GM03348 (cell line): Measurements from ENCODE around the gene RAD50.
A peak's percentile ranks its signal among the peaks of the same experiment; 100 is the strongest.
"Not testable (repeated sequence)": the region's sequence is repeated elsewhere in the genome, so short reads cannot be mapped to it uniquely, and the experiment has no call there.

Experiments used
- DNase-seq: peaks from one replicate; pipeline ENCODE4 v3.0.0; 2012; ENCODE audit warnings: low spot score

The RAD50 gene

DNA sequence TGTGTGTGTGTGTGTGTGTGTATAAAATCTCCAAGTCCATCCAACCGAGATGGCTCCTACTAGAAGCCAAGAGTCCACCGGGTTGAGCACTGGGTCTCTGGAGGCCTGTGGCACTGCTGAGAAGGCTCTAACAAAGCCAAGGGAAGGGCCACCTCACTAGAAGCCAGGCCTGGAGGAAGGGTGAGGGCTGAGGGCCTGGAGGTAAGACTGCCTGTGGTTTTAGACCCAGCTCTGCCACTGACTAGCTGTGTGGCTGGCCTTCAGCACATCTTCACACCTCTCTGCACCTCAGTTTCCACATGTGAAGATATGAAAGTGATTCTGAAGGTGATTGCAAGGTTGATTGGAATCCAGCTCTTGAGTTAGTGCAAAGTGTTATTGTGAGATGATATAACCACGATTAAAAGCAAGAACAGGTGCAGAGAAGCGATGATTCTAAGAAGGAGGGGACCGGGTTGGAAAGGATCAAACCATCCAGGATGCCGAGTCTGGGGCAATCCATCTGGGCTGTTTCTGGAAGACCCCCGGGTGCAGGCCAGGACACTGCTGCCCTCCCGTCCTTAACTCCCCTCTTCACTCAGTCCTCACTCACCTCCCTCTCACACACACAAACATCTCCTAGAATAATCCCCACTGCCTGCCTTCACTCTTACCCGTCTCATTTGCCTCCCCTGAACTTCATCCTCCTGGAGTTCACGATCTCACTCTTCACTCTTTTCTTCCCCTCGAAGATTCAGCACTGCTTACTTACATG is 119.3 kb downstream of the RAD50 start:
- no peak for DNase-seq

- peak; percentile 94 for DNase-seq
These were observed 120.4 kb downstream of the RAD50 start for GRCh38 chr5:132677191-132677590.

DNA sequence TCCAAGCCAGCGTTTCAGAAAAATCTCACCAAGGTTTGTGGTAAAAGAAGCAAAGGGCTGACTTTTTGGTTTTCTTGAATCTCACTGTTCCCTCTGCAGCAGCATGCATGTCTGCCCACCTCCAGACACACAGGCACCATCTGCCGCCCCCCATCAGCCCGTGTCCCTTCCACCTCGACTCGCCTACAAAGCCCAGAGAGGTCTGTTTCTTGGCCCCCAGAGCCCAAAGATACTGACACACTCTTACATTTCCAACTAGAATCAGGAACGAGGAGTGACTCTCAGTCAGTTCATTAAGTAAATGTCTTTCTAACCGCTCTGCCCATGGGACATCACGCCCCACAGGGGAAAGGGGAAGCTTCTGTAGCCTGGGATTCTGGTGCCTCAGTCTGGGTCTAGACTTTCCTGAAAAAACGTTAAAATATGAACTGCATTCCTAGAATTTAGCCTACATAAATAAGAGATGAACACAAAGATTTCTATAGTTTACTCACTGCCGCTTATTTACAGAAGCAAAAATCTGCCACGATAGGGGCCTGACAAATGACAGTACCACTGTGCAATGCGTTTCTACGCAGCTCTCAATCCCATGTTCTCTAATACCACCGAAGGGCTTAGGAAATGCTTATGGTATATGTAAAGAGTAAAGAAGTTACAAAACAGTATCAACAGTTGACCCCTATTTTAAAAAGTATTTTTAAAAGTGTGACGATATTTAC is 121.1 kb downstream of the RAD50 start:
- no peak for DNase-seq

DNA sequence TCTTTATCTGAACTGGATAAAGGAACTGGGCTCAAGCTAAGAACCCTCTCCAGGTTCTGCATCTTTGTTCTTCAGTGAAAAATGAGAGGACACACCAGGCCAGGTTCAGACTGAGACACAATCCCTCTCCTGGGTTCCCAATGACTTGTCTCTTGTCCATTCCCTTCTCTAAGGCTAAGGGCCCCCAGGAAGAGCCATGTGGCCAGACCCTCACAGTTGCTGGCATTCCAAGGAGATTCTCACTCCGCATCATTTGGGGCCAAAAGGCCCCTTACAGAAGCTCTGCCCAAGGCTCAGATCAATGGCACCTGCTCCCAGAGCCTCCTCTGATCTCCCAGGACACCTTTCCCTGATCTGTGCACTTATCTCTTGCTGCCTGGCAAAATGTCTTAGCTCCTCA is 122.0 kb downstream of the RAD50 start:
- no peak for DNase-seq

GRCh38 chr5:132679166-132679565 is 122.4 kb downstream of the RAD50 start:
- DNase-seq, result no peak

DNA sequence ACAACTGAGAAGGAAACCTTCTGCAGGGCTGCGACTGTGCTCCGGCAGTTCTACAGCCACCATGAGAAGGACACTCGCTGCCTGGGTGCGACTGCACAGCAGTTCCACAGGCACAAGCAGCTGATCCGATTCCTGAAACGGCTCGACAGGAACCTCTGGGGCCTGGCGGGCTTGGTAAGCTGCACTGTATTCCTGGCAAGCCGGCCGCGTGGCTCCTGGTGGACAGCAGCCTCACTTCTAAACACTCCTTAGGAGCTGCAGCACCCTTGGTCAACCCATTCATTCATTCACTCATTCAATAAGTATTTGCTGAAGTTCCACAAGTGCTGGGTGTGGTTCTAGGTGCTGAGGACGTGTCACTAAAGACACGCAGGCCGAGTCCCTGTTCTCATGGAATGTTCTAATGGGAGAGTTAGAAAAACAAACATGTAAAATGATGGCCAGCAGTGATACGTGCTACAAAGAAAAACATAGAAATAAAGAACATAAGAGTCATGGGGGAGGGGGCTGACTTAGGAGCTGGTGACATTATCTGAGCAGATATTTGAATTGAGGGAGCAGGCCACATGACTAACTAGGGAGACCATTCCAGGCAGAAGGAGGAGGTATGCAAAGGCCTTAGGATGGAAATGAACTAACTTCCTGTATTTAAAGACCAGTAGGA is 123.1 kb downstream of the RAD50 start:
- DNase-seq, result no peak

- no peak for DNase-seq
These were observed 124.2 kb downstream of the RAD50 start for GRCh38 chr5:132680780-132681475.

DNA sequence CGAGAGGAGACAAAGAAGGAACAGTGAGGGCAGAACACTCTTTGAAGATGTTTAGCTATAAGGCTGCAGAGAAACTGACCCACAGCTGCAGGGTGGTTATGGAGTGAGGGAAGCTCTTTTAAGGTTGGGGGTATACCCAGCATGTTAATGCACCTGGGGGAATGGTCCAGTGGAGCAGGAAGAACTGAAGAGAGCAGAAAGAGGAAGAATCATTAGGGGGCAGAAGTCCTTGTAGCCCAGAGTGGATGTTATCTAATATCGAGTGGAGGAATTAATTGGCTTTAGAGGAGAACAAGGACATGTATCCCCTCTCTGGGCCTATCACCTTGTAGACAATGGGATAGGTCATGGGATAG is 124.7 kb downstream of the RAD50 start:
- no peak for DNase-seq

DNA sequence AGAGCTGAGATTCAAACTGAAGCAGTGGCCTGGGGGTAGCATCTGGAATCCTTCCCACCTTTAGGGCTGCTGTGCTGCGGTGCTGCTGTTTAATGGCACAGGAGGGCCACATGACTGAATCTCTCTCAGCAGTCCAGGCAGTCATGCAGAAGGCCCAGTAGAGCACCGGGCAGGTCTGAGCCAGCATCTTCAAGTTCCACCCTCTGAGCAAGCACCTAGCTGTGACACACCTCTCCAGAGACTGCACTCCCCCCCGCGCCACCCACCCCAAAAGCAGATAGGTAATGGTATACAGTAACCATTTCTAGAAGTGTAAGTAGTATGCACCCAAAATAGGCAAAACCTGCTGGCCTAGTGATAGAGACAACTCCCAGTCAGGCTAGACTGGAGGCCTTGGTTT is 125.2 kb downstream of the RAD50 start:
- no peak for DNase-seq

- DNase-seq, result no peak
These were observed 127.7 kb downstream of the RAD50 start for GRCh38 chr5:132684491-132684890.

DNA sequence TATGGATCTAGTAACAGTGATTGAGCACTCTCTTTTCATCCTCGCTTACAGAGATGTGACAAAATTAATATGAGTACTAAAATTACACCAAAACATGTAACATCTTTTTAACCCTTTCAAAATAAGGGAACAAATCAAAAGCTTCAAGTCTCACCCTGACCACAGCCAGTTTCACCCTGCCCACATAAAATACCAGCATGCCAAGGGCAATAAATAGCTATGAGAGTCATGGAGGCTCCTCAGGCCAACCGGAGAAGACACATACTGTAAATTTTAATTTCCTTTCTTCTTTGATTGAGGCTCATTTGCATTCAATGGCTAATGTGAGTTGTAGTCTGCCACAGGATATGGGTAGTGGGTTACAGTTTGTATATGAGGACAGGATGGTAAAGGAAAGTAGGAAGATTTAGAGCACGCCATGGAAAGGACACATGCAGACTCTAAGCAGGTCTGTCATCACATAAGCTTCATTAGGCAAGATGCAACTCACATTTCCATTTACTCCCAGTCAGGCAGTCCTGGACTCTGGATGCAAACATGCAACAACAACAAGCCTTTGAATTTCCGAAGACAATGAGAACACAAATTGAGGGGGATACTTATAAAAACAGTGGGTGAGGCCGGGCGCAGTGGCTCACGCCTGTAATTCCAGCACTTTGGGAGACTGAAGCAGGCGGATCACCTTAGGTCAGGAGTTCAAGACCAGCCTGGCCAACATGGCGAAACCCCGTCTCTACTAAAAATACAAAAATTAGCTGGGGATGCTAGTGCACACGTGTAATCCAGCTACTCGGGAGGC is 128.3 kb downstream of the RAD50 start:
- DNase-seq, result no peak

DNA sequence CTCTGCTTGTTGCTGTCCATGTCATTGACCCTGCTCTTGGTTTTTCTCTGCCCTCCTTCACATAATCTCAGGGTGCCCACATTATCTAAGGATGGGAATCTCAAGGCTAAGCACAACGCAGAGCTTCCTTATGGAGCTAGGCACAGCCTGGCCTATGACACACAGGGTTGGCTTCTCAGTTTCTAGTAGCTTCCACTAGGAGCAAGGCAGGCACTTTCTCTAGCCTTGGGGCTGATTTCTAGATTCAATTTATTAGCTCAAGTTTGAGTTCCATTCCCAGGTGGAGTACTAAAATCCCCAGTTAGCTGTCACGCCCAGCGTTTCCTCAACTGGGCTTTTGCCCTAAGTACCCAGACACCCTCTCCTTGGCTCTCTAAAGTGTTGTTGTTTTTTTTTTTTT is 129.4 kb downstream of the RAD50 start:
- no peak for DNase-seq

- no peak for DNase-seq
These were observed 131.2 kb downstream of the RAD50 start for GRCh38 chr5:132687995-132688394.

DNA sequence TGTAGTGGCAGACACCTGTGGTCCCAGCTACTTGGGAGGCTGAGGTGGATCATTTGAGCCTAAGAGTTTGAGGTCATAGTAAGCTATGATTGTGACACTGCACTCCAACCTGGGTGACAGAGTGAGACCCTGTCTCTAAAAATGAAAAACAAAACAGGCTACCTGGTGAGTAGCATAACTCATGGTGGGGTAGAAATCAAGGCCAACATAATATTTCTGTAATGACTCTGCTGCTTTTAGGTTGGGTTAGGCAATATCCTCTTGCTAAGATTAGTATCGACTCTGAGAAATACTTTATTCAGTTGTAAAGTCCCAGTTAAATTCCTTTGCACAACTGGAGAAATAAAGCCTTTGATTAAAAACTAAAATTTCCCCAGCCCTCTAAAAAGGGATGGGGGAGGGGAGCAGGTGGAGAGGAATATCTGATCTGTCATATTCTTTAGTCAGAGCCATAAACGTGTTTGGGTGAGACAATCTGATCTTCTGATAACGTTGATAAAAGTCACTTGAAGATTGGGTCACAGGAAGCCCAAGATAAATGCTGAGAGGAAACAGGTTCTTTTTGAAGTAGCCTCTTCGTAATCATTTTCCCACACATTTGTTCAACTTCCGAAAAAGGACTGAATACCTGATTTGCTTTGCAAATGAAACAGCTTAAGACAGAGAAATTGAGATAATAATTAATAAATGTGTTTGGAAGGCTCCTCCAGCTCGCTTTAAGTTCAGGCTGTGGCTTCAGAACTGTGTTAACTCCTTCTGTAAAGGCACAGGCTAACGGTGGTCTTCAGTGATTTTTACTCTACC is 132.0 kb downstream of the RAD50 start:
- peak; percentile 51 for DNase-seq

DNA sequence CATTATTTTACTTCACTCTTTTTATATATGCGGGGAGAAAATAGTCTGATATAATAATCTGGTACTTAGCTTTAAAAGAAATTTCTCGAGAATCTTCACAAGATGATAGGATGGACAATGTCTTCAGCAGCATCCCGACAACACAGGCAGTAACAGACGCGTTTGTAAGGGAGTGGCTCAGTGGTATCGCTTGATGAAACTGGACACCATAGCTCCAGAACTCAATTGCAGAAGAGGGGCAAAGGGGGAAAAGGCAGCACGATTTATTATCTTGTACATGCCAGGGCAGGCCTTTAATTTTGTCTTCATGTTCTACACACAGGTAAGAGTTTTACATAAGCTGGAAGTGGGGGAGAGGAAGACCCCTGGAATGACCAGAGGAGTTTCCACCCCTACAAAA is 132.7 kb downstream of the RAD50 start:
- no peak for DNase-seq

DNA sequence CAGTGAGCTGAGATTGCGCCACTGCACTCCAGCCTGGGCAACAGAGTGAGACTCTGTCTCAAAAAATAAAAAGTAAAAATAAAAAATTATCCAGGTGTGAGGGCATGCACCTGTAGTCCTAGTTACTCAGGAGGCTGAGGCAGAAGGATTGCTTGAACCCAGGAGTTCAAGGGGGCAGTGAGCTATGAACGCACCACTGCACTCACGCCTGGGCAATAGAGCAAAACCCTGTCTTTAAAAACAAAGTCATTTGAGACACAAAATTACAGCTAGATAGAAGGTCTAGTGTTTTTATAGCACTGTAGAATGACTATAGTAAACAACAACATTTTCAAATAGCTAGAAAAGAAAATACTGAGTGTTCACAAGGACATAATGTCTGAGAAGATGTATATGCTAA is 133.4 kb downstream of the RAD50 start:
- no peak for DNase-seq

DNA sequence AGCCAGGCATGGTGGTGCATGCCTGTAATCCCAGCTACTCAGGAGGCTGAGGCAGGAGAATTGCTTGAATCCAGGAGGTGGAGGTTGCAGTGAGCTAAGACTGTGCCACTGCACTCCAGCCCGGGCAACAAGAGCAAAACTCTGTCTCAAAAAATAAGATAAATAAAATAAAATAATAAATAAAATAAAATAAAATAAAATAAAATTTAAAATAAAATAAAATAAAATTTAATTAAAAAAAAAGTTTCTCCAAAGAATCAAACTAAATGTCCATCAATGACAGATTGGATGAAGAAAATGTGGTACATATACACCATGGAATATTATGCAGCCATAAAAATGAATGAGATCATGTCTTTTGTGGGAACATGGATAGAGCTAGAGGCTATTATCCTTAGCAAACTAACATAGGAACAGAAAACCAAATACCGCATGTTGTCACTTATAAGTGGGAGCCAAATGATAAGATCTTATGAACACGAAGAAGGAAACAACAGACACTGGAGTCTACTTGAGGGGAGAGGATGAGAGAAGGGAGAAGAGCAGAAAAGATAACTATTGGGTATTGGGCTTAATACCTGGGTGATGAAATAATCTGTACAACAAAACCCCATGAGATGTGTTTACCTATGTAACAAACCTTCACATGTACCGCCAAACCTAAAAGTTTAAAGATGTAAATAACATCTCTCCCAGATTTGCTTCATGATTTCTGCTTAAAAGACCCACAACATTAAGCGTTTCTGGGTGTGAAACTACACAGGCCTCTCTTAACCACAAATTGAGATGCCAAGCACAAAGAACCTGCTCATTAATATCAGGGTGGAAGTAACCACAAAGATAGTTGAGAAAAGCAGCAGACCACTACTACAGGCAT is 135.2 kb downstream of the RAD50 start:
- not testable (repeated sequence) for DNase-seq

- DNase-seq, result no peak
These were observed 135.8 kb downstream of the RAD50 start for GRCh38 chr5:132692632-132692967.
